IPS-18c (cell line): ENCODE results near the gene NCDN.
A peak's percentile ranks its signal among the peaks of the same experiment; 100 is the strongest.
"Not testable (repeated sequence)": the region's sequence is repeated elsewhere in the genome, so short reads cannot be mapped to it uniquely, and the experiment has no call there.

Experiments used
- H3K4me3 ChIP-seq: 2 replicates; pipeline ENCODE4 v1.7.0; 2013; ENCODE audit warnings: low read depth, mild to moderate bottlenecking, low read length, moderate library complexity; ENCODE audit not compliant: insufficient read depth
- H3K9me3 ChIP-seq: one replicate; pipeline ENCODE4 v1.6.1; 2013; ENCODE audit warnings: mild to moderate bottlenecking, low read length, moderate library complexity; ENCODE audit not compliant: control insufficient read depth, insufficient read depth

The NCDN gene

DNA sequence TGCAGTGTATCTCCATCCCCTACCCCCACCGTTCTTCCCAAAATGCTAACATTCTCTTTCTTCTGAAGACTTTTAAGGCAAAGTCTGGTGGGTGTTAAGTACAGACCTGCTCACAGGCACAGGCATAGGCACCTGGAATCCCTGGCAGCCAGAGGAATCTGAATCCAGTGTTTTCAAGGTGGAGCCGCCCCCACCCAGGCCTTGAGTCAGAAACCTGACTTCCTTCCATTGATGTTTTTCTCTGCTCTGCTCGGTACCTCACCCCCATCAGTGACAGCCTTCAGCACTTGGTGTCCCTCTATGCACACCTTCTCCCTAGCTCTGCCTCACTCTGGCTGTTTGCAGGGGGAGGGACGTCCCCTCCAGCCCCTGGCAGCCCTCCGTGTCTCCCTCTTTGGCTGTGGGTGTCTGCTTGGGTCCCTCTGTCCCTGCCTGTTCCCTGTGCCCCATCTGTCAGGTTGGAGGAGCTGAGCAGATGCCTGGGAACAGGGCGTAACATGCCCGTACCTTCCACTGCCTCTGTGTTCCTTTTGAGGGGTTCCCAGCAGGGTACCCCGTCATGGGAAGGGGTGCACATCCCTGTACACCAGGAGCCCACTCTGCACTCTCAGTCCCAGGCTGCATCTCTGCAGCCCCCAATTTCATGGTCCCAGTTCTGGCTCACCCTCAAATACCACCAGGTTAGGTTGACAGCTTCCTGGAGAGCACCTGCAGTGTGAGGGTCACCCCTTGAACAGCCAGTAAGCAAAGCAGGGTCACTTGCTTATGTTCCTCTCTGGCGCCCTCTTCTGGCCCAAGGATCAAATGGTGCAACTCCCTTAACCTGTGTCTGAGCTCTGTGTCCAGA is 6.7 kb downstream of the NCDN start:
- H3K4me3 ChIP-seq: no peak overlapping the region
- H3K9me3 ChIP-seq: no peaks in the 10 kb centered on the region

GRCh38 chr1:35564884-35565741 is 7.5 kb downstream of the NCDN start:
- H3K9me3 ChIP-seq: no peaks in the 10 kb centered on the region

DNA sequence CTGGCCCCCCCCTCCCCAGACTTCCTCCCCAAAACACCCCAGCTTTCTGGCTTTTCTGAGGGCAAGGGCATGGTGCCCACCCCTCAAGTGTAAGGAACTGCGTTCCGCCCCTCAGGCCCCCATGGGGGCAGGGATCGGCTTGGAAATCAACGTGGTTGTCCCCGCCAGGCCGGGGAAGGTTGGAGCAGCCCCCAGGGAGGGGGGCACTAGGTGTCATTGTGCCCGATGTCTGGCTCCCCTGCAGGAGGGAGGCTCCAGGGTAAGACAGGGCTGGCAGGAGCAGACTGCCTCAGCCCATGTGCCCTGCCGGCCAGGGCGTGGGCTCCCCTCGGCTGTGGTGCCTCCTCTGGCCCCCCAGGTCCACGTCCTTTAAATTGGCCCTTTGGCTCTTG is 8.1 kb downstream of the NCDN start:
- no peak overlapping the region for H3K4me3 ChIP-seq
- H3K9me3 ChIP-seq: no peaks in the 10 kb centered on the region

More at GRCh38 chr1:35564884-35565741, 7.5 kb downstream of the NCDN start:
- H3K4me3 ChIP-seq: no peak overlapping the region

DNA sequence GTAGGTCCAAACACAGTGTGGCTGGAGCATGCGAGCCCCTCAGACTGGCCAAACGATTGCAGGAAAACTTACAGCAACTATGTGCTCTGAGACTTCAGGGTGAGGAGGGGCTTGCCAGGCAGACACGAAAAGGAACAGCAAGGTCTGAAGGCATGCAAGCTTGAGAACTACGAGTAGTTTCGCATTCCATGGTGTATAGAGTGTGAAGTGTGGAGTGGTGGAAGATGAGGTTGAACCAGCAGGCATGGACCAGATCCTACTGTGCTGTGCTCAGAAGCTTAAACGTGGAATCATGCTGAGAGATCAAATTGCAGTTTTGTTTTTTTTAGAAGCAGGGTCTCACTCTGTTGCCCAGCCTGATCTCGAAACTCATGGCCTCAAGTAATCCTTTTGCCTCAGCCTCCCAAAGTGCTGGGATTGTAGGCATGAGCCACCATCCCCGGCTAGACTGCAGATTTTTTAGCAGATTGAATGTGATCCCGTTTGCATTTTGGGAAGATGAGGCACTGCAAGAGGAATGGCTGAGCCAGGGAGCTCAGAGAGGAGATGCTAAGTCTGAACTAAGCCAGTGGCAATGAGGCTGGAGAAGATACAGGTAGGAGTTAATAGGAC is 10.5 kb downstream of the NCDN start:
- no peak overlapping the region for H3K4me3 ChIP-seq
- H3K9me3 ChIP-seq: no peaks in the 10 kb centered on the region

- no peaks in the 10 kb centered on the region for H3K9me3 ChIP-seq
- no peak overlapping the region for H3K4me3 ChIP-seq
Measured at GRCh38 chr1:35568975-35569395, 11.4 kb downstream of the NCDN start.

DNA sequence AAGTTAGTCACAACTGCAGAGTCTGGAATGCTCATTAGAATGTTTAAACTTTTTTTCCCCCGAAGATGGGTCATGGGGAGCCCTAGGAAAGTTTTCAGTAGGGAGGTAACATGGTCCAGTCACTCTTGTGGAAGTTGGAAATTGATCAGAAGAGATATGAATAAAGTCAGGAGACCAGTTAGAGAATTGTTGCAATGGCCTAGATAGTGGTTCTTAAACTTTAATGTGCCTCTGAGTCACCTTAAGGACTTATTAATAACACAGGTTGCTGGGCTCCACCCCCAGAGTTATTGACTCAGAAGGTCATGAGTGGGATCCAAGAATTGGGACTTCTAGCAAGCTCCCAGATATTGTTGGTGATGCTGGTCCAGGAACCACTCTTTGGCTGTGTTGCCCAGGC is 12.3 kb downstream of the NCDN start:
- H3K9me3 ChIP-seq: no peaks in the 10 kb centered on the region
- no peak overlapping the region for H3K4me3 ChIP-seq

DNA sequence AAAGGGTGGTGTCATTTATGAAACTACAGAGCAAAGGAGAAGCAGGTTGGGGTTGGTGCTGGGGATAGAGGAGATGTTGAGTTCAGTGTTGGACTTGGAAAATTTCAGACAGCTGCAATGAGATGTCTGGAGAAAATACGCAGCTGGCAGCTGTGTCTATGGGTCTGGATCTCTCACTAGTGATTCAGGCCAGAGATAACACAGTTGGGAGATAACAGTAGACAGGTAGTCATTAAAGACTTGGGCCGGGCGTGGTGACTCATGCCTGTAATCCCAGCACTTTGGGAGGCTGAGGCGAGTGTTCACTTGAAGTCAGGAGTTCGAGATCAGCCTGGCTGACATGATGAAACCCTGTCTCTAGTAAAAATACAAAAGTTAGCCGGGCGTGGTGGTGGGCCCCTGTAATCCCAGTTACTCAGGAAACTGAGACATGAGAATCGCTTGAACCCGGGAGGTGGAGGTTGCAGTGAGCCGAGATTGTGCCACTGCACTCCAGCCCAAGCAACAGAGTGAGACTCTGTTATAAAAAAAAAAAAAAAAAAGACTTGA is 13.1 kb downstream of the NCDN start:
- no peak overlapping the region for H3K4me3 ChIP-seq
- no peaks in the 10 kb centered on the region for H3K9me3 ChIP-seq

DNA sequence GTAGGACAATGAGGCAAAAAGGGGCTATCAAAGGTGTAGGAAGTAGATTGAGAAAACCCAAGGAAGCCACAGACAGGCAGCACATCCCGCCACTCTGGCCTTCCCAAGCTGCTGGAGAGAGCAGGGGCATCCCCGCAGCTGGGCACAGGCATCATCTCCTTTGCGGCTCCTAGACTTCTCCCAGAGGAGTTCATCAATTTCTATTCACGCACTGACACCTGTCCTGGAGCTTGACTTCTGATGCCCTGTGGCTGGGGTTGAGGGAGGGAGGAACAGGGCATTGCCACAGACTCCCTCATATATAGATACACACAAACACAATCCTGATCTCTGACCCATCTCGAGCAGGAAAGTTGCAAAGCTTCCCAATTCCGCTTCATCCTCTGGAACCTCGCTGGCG is 13.7 kb downstream of the NCDN start:
- Histone ChIP-seq H3K9me3 (no peaks in the 10 kb centered on the region), H3K4me3 (no peak overlapping the region)

- H3K9me3 ChIP-seq: no peaks in the 10 kb centered on the region
- no peak overlapping the region for H3K4me3 ChIP-seq
Measured at GRCh38 chr1:35572296-35572695, 14.7 kb downstream of the NCDN start.

DNA sequence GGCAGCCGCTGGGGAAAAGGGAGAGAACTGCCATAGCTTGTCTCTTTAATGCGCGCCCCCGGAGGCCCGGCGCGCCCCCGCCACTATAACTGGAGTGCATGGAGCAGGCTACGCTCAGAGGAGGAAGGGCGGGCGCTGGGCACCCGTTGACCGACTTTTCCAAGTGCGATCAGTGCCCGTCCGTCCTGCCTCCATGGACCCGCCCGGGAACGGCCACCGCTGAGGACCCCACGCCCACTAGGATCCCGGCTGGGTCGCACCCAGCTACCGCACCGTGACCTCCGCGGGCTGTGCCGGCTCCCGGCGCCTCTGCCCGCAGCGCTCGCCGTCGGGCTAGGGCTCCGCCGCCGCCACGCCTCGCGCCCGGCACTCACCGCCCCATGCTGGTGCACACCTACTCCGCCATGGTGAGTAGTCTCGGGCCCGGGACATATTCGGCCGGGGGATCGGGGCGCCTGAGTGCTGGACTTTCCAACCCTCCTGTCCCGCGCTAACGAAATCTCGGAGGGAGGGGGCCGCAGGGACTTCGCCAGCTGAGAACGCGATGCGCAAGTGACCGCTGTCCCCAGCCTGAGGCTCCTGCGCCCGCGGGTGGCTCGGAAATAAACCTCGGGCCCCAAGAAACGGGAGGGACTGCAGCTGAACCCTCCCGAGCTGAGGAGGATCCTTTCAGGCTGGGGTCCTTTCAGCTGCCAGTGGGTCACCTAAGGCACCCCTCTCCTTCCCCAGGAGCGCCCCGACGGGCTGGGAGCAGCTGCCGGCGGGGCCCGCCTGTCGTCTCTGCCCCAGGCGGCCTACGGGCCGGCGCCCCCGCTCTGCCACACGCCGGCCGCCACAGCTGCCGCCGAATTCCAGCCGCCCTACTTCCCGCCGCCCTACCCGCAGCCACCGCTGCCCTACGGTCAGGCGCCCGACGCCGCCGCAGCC is 15.9 kb downstream of the NCDN start, which contains the start of gene TFAP2E:
Gene TFAP2E (plus strand): TSS at position 117 of the 927 bp plus-strand sequence. CDS start 264 bp downstream, at position 381.
- no peaks in the 10 kb centered on the region for H3K9me3 ChIP-seq
- peak within 1 kb of the TSS; percentile 79 for H3K4me3 ChIP-seq

DNA sequence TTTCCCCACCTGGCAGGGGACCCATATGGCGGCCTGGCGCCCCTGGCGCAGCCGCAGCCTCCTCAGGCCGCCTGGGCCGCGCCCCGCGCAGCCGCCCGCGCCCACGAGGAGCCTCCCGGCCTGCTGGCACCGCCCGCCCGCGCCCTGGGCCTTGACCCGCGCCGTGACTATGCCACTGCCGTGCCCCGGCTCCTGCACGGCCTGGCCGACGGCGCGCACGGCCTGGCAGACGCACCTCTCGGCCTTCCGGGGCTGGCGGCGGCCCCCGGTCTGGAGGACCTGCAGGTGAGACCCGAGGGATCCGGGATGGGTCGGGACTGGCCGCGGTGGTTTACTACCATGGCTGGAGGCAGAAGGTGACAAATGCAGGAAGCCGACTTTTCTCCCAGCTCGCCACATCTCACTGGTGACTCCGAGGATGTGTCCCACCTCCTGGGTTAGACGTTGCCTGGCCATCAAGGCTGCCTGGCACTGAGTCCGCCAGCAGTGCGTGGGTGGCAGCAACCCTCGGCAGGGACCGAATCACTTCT is 16.6 kb downstream of the NCDN start:
- Histone ChIP-seq H3K4me3 (peak overlapping the region; percentile 31; the same call in 1 of the 2 replicates), H3K9me3 (no peaks in the 10 kb centered on the region)

DNA sequence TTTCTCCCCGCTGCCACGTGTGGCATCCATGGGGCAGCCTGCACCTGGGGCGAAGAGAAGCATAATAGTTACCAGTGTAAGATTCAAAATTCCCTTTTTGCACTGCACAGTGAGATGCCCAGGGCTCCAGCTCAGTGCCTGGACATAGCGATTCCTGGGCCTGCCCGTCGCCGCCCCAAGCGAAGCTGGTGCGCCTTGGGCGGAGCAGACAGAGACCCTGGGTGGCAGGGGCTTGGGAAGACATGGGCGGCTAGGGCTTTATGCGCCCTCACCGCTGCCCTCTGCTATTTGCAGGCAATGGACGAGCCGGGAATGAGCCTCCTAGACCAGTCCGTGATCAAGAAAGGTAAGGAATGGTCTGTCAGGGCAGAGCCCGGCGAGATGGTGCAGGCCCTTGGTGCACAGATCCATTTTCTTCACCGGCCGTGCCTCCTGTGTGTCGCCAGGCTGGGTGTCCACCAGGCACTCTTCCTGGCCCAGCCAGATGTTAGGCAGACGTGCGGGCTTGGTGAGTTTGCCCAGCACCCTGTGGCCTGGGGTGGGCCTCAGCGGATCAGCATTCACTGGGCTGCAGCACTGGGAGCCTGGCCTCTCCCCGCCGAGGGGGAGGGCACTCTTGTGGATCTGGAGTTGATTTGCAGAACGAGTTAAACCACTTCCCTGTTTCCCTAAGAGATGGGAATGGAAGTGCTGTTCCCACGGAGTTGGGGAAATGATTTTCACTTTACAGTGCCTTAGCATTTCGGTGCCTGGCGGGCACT is 17.2 kb downstream of the NCDN start:
- no peaks in the 10 kb centered on the region for H3K9me3 ChIP-seq
- H3K4me3 ChIP-seq: no peak overlapping the region

GRCh38 chr1:35575416-35575958 is 17.9 kb downstream of the NCDN start:
- H3K4me3 ChIP-seq: no peak overlapping the region
- no peaks in the 10 kb centered on the region for H3K9me3 ChIP-seq

- Histone ChIP-seq H3K9me3 (no peaks in the 10 kb centered on the region), H3K4me3 (no peak overlapping the region)
Measured at GRCh38 chr1:35576061-35576765, 18.6 kb downstream of the NCDN start.

DNA sequence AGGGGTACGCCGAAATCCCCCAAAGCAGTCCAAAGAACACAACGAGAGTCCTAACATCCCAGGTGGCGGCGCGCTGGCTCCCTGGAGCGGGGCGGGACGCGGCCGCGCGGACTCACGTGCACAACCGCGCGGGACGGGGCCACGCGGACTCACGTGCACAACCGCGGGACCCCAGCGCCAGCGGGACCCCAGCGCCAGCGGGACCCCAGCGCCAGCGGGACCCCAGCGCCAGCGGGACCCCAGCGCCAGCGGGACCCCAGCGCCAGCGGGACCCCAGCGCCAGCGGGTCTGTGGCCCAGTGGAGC is 19.1 kb downstream of the NCDN start:
- H3K9me3 ChIP-seq: not testable (repeated sequence)
- peak overlapping the region; percentile 62; the same call in 1 of the 2 replicates for H3K4me3 ChIP-seq
